Embryonic facial prominence (tissue), 1 donor: Measurements from ENCODE around the gene BAIAP2L1.

Experiments used
- DNase-seq: peaks from one replicate; pipeline ENCODE4 v3.0.0-alpha.2; 2016; ENCODE audit errors: extremely low spot score

BAIAP2L1 gene

DNA sequence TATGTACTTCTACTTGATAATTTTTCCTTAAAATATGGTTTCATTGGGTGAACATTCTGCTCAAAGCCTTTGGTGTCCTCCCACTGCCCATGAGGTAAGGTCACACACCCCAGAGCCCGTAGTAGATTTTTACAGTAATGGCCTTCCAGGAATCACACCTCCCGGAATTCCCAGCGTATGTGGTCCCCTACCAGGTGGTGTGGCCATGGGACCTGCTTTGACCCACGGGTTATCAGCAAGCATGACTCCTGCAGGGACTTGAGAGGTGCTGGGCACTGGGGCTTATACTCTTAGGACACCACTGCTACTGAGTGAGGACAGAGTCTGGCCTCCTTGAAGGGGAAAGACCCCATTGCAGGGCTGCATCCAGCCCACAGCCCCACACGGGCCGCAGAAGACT is 42.2 kb downstream of the BAIAP2L1 start:
- no peak for DNase-seq

DNA sequence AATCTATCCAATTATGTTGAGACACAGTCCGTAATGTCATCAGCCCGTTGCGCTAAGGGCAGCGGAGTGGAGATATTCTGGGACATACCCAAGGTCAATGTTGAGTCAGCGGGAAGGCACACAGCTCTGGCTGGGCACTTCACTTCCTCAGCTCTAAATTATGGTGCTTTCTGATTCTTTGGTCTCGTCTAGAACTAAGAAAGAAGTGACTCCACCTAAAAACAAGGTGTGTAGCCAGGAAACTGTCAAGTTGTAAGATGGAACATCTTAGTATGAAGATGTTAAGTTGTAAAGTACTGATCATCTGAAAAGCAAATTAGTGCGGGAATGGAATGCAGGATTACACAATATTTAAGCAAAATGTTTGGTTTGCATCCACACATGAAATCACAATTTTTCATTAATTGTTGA is 43.1 kb downstream of the BAIAP2L1 start:
- DNase-seq = no peak

DNA sequence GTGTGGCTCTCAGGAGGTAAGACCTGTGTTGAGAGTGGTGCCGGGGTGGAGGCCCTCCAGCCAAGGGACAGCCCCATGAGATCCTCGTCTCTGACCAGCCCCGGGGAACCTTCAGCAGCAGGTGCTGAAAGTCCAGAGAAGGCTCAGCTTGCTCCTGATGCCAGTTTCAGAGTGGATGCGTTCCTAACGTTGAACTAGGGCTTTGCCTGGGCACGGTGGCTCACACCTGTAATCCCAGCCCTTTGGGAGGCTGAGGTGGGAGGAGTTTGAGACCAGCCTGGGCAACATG is 45.7 kb downstream of the BAIAP2L1 start:
- DNase-seq = no peak

DNA sequence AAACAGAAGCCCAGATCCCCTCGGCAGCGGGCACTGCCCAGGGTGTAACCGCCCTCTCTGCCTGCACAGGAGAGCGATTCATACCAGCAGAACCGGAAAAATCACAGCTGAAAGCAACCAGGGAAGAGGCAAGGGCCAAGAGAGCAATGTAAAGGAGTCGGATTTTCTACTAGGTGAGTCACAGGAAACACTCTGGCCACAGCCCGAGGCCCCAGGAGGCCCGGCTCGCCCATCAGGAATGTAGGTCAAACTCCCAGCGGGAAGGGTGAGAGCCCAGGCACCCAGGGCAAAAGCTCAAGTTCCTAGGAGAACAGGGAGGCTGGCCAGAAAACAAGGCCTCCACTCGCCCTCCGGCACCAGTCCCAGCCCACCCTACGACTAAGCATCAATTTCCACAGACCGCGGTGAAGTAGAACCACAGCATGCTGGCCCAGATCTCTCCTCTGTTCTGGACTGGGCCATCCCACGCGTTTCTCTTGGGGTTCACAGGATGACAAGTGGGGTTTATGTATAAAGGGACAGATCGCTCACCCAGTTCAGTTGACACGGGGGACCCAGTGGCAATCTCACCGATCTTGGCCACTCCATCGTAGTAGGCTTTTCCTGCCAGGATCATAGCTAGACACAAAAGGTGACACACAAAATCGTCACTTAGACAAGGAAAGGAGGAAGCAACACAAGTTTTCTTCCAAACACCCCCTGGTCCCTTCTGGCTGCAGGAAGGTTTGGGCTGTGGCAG is 46.2 kb downstream of the BAIAP2L1 start:
- no peak for DNase-seq

DNA sequence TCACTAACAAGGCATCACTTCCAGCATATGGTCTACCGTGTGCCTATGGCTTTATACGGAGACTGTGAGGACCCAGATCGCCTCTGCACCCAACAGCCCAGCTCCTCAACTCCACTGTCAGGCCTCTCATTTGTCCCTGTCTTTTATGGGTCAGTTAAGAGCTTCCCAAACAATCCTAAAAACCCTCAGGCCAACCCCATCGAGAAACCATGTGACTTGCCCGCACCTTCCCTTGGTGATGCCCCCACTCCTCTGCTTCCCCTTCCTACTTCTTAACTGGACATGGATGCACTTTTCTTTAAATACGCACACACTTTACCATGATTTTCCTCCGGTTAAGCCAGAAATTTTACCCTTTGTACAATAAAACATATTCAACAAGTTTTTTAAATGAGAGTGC is 46.8 kb downstream of the BAIAP2L1 start:
- no peak for DNase-seq

DNA sequence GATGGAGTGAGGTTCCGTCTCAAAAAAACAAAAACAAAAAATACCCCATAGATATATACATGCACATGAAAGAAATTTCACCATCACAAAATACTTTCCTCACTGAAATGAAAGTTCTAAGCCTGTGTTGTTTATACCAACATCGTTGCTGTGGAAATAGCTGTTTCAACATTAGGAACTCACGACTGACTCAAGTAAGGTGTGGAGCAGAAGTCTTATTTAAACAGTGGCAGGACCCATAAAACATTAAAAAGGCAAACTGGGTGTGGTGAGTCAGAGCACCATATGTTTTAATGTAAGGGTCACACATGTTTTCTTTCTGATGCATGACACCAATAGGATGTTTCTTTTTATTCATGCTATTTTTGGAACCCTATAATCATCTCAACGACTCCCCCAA is 48.3 kb downstream of the BAIAP2L1 start:
- DNase-seq = no peak

DNA sequence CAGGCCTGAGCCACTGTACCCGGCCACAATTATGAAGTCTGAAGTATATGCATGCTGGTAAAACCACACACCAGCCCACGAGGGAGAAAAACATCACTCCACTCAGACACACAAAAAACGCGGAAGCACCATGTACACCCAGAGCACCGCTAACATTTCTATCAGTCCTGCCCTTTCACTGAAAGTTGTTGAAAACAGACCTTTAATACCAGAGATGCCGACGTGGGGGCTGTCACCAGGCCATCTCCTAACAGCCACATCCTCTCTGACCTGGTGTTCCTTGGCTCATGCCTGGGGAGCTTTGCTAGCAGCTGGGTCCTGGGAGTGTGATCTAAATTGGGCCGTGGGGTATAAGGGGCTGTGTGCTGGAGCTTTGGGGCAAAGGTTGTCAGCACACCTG is 49.8 kb downstream of the BAIAP2L1 start:
- no peak for DNase-seq

DNA sequence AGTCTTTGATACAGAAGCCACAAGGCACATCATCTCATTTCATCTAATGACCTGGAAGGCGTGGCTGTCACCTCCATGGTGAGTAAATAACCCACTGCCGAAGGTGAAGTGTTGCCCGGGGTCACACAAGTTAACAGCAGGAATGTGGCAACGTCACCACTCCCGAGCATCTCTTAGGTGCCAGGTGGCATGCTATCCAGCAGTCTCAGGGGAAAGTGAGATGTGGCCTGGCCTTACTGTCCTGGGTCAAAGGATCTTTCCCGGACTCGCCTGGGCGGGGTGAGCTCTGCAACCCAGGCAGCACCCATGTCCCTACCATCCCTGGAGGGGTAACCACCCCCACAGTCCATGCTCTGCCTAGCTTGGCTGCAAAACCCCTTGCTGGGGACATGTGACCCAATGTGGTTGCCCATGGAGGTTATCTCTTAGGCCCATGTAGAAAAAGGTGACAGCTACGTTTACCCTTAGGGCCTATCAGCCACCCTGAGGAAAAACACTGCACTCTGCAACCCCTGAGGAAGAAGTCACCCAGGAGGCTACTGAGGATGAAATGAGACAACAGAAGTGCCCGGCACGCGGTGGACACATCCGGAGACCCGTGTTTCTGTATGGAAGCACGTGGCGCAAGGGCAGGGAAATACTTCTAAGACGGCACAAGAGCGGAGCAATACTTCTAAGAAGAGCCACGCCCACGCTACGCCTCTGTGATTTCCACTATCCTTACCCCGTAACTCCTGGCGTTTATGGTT is 52.0 kb downstream of the BAIAP2L1 start:
- DNase-seq = no peak

DNA sequence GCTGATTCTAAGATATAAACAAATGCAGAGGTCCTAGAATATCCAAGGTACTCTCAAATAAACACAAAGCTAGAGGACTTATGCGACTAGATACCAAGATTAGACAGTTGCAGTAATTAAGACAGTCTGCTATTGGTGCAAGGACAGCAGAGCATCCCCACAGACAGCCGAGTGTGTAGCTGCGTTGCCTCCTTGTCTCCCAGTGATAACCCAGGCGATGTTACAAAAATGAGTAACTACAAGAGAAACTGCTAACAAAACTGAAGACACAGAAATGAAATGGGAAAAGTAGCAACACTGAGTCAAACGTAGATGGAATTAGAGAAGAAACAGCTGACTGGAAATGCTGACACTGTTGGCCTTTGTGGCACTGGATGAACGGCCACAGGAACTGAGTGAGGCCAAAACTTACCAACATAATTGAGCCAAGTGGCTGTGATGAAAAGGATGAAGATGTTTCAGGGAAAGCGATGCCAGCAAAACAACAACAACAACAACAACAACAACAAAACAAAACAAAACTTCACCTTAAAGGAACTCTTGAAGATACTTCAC is 54.3 kb downstream of the BAIAP2L1 start:
- DNase-seq = no peak

DNA sequence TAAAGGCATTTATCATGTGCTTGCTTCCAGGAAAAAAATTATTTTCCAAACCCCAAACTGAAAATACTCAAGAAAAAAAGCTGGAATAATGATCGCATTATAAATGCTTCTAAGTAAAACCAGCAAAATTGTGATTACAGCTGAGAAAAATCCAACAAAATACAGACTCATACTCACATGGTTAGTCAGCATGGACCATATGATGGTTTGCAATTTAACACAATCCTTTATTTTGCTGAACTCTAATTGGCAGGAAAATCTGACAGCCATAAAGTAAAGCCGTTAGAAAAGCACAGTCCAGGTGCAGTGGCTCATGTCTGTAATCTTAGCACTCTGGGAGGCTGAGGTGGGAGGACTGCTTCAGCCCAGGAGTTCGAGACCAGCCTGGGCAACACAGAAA is 59.8 kb downstream of the BAIAP2L1 start:
- DNase-seq = no peak

DNA sequence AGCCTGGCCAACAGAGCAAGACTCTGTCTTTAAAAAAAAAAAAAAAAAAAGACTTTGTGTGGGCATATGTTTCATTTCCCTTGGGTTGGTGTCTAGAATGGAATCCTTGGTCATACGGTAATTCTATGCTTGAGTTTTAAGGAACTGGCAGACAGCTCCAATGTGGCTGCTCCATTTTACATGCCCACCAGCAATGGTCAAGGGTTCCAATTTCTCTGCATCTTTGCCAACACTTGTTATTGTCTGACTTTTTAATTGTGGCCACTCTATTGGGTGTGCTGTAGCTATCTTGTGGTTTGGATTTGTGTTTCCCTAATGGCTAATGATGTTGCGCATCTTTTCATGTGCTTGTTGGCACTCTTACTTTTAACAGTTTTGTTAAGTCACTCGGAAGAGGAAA is 61.8 kb downstream of the BAIAP2L1 start:
- no peak for DNase-seq

DNA sequence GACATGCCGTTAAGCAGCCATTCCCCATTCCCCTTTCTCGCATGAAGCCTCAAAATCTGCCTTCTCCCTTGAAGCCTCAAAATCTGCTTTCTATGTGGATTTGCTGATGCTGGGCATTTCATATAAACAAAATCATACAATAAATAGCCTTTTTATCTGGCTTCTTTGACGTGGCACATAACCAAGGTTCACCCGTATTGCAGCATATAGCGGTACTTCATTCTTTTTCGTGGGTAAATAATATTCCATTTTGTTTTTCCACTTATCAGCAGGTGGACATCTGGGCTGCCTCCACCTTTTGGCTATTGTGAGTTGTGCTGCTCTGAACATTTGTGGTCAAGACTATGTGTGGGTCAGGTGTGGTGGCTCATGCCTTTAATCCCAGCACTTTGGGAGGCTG is 62.4 kb downstream of the BAIAP2L1 start:
- DNase-seq = no peak

DNA sequence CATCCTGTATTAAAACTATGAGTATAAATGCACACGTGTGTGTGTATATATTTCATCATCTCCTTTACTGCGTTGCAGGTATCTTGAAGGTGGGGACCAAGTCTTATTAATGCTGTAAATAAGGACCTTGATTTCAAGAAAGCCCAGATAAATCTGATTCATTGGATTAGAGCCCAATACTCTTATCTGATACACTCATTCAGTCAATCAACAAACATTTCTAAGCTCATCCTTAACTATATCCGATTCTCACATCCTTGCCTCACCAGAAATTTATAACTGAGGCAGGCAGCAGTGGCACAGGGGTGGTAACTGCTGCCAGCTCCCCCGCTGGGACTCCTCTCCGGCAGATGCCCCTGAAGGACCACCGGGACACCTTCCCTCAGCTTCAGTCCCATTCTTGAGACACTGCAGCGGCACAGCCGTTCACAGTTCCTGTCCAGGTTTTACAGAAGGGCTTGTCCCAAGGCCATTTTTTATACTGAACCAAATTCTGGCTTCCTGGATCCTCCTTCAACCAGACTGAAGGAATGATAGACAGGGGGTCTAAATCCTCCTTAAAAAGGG is 65.4 kb downstream of the BAIAP2L1 start:
- no peak for DNase-seq

DNA sequence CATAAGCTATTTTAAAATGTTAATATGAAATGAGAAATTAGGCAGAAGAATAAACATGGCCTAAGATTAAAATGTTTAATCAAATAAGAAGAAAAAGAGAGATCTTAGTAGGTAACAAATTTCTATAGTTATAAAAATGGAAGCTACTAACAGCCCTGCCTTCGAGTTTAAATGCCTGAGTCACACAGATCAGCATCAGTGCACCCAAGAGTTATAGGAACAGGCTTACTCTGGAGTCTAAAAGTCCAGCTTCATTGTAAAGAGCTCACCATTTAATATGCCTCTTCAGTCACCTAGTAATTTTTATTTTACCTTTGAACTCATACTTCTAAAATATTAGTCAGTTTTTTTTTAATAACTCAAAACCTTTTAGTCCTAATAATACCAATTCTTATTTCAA is 66.8 kb downstream of the BAIAP2L1 start:
- no peak for DNase-seq

DNA sequence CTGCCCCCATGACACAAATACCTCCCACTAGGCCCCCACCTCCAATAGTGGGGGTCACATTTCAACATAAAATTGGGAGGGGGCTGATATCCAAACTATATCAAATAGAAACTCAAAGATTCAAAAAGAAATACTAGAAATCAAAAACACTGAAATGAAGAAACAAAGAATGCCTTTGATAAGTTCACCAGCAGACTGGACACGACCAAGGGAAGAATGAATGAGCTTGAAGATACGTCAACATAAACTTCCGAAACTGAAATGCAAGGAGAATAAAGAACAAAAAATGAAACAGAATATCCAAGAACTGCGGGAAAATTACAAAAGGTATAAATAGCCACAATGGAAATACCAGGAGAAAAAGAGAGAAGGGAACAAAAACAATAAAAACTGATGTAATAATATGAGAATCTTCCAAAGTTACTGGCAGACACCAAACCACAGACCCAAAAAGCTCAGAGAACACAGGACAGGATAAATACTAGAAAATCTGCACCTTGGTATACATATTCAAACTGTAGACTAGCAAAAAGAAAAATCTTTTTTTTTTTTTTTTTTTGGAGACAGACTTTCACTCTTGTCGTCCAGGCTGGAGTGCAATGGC is 69.9 kb downstream of the BAIAP2L1 start:
- DNase-seq = no peak

DNA sequence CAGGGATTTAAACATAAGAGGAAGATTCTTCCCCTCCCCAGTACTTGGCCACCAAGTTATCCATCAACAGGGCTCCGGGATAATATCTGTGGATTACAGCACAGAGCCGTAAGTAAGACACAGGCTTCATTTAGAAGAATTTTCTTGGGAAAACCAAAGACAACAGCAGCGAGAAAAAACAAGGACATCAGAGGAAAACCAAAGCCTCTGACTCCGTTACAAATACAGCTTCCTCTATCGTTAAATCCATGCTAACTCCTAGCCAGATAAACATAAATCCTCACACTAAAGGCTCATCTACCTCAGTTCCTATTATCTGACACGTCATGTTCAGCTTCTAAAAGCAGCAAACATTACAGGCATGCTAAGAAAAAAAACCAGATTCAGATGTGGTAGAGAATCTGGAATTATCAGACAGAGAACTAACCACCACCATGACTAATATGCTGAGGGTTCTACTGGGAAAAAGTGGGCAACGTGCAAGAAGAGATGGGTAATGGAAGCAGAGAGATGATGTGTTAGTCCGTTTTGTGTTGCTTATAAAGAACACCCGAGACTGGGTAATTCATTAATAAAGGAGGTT is 71.0 kb downstream of the BAIAP2L1 start:
- DNase-seq = no peak

DNA sequence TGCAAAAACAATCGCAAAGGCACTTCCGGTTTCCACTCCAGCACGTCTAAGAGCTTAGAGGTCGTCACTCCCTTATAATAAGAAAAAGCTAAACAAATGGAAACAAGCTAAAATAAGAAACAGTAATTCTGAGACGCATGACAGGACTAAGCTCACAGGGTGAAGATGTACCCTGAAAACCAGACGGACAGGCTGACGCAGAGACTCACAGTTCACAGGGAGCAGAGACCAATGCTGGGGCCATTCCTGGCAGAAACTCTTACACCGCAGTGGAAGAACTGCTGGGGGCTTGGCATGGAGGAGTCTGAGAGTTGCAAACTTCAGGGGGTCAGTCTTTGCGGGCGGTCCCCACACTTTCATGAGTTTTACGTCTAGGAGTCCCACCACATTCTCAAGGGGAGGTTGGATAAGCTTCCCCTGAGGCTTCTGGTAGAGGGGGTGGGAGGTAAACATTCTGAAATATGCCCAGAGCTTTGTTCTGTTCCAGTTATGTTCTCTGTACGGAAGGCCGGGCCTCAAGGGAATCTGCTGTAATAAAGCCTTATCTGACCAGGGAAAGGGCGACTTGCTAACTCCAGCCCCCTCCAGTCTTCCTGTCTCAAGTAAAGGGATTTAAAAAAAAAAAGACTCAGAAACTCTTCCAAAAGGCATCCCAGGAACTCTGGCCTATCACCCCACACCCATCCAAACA is 71.6 kb downstream of the BAIAP2L1 start:
- DNase-seq = no peak

DNA sequence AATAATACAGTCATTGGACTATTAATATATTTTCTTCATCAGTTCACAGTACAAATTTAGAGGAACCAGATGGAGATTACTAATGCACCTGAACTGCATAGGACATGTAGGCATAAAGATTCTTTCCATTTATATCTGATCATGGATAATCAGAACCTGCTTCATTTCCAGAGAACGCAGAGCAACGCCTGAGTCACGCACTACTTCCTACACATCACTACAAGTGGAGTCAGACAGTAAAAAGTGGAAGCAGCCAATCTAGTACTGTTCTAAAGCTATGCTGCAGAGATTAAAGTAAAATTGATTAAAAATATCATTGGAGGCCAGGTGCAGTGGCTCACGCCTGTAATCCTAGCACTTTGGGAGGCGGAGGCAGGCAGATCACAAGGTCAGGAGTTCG is 76.1 kb downstream of the BAIAP2L1 start:
- DNase-seq = no peak

DNA sequence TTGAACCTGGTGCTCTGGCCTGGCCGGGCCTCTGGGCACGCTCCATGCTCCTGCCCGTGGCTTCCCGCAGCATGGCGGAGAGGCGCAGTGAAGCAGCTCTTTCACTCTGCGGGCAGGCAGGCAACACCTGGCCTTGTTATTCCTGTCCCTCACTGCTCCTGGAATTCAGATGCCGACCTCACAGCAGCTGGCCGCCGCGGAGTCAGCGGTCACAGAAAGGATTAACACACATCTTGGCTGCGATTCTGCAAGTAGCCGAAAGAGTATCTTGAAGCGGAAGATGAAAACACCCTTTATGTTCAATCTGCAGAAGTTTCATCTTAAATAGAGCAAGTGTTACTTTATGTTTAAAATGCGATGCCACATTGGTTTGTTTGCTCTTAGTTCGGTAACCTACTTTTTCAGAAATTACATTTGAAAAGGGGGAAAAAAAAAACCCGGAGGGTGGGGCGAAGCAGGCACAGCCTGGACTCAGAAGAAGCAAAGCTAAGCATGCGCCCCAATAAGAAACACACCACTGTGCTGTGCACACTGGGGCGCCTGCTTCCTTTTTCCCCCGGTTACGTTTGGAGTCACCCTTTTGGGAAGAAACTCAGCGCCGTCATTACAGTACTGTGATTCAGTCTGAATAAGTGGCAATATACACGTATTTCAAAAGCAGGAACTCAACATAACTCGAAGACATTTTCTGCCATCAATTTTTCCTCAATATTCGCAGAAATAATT is 77.1 kb downstream of the BAIAP2L1 start:
- DNase-seq = no peak

DNA sequence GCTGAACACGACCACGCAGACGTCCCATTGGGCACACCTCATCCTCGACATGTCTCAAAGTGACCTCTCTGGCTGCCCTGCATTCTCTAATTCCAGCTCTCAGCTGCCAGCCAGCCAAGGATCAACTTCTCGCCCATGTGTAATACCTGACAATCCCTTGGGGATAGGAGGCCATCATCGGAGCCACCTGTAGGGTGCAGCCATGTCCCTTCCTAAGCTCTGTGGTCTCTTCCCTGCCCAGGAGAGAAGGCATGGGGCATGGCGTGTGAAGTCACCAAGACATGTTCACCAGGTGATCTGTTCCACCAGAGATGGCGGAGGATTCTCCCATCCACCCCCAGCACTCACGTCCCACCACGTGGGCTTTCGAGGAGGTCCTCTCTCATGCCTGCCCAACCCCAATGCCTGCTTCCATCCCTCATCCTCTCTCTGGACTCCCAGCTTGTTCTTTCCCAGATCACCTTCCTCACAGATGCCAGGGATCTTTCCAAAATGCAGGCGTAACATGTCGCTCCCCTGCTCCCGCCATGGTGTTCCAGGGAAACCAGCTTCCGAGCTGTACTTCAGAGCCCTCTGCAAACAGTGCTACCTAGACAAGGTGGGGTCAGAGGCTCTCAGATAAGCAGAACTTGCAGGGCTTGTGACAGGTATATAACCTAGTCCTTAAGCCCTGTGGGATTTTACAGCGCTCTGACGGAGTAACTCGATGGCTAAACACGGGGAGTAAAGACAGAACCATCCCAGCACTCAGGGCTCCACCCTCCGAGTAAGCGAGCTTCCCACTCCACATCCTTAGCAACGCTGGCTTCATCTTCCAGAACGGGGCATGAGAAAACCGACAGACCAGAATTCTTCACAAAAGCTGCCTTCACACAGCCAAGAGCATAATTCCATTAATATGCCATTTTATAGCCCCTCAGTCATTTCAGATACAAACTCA is 78.3 kb downstream of the BAIAP2L1 start:
- no peak for DNase-seq
